Fibroblast of skin of abdomen (primary cell): ENCODE results near the gene LGALS16.
"Not testable (repeated sequence)": the region's sequence is repeated elsewhere in the genome, so short reads cannot be mapped to it uniquely, and the experiment has no call there.

Experiments
- DNase-seq: peaks from one replicate; pipeline ENCODE4 v3.0.0-alpha.2; 2013

The LGALS16 gene

DNA sequence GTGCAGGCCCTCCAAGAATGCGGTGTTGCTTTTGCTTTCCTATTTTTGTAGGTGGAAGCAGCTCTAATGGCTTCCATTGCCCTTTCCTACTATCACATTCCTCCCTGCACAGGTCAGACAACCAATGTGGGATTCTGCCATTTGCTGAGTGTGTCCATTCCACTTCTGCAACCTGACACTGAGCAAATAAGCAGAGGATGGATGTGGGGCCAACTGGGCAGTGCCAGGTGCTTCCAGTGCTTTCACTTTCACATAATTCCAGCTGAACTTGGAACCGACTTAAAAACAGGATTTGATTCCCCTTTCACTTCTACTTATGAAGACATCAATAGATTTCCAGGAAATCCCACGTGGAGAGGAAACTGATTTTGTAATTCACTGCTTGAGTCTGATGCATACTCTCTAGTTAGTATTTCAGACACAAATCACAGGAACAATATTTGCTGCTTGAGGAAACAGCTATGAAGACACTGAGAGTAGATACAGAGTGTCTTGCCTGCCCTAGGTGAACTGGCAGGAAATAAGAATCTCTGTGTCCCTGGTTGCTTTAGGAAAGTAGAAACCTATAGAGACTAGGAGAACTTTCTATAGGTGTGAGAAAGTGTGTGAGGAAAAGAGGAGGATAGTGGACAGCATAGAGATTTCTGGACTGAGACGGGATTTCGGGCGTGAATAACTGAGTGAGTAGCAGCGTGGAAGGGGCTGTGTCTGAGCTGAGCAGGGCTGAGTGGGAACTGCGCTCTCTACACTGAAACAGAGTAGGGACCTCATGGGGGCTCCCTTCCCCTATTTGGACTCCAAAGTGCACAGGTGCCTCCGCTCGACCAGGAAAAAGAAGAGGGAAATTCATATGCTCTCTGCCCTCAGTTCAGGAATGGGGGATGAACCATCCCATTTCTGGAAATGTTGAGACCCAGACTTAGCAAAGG lies 22.5 kb downstream of the LGALS16 start:
- DNase-seq = no peak

GRCh38 chr19:39679056-39679790 lies 23.5 kb downstream of the LGALS16 start:
- no peak for DNase-seq

- DNase-seq = no peak
Measured at GRCh38 chr19:39679791-39680168, 24.1 kb downstream of the LGALS16 start.

DNA sequence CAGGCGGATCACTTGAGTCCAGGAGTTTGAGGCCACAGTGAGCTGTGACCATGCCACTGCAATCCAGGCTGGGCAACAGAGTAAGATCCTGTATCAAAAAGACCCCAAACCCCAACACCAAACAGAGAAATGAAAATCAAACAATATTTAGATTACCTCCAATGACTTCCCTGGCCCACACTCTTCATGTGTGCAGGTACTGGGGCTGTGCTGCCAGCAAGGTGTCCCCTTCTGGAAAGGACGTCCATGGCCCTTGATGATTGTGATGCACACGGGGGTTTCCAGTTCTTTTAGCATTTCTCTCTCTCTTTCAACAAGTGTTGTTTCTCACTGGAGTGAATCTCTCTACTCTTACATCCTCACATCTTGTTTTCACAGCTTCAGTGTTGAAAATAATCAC lies 24.9 kb downstream of the LGALS16 start:
- no peak for DNase-seq

- no peak for DNase-seq
Measured at GRCh38 chr19:39681416-39681815, 25.7 kb downstream of the LGALS16 start.

DNA sequence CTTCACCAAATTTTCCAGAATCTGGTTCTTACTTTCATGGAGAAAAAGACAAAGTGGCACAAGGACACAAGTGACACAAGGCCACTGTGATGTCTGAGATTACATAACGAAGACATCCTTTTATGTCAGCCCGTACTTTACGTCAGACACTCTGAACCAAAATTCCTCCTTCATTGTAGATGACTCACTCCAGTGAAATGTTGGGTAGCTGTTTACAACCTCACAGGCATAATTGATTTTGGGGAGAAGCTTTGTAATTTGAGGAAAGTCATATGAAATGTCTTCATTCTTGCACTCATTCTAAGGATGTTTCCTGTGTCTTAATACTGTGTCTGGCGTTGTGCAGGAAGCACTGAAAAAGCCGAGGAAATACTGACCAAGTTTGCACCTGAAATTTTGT lies 28.6 kb downstream of the LGALS16 start:
- DNase-seq = no peak

- DNase-seq = no peak
Measured at GRCh38 chr19:39686739-39687138, 31.0 kb downstream of the LGALS16 start.

- not testable (repeated sequence) for DNase-seq
Measured at GRCh38 chr19:39688637-39689036, 32.9 kb downstream of the LGALS16 start.

GRCh38 chr19:39692166-39692565 lies 36.5 kb downstream of the LGALS16 start:
- no peak for DNase-seq

DNA sequence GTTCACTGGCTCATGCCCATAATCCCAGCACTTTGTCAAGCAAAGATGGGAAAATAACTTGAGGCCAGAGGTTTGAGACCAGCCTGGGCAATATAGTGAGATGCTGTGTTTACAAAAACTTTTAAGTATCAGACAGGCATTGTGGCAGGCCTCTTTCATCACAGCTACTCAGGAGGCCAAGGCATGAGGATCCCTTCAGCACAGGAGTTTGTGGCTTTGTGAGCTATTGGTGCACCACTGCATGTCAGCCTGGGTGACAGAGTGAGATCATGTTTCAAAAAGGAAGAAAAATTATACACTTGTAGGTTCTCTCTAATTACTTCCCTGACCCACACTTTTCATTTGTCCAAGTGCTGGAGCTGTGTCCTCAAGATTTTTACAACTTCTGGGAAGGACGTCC lies 37.1 kb downstream of the LGALS16 start:
- no peak for DNase-seq

GRCh38 chr19:39695759-39696158 lies 40.0 kb downstream of the LGALS16 start:
- no peak for DNase-seq

GRCh38 chr19:39696387-39696786 lies 40.7 kb downstream of the LGALS16 start:
- DNase-seq = no peak

DNA sequence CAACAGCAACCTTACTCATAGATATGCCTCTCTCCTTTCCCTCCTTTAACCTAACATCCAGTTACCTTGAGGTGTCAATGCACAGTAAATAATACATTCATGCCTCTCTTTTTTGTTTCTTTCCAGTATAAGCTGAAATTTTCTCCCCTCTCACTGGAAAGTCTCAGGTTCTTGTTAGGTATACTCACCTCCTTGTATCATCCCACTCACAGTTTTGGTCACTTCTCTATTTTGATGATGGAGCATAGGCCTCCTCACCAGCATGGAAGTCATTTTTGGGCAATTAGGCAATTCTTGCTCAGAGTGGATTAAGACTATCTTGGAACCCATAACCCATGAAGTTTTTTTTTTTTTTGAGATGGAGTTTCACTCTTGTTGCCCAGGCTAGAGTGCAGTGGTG lies 42.8 kb downstream of the LGALS16 start:
- DNase-seq = no peak

DNA sequence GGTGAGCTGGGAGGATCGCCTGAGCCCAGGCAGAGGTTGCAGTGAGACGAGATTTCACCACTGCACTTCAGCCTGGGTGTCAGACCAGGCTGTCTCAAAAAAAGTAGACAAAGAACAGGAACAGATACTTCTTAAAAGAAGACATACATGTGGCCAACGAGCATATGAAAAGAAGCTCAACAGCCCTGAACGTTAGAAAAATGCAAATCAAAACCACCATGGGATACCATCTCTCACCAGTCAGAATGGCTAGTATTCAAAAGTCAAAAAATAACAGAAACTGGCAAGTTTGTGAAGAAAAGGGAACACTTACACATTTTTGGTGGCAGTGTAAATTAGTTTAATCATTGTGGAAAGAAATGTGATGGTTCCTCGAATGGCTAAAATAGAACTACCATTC lies 45.6 kb downstream of the LGALS16 start:
- DNase-seq = no peak

DNA sequence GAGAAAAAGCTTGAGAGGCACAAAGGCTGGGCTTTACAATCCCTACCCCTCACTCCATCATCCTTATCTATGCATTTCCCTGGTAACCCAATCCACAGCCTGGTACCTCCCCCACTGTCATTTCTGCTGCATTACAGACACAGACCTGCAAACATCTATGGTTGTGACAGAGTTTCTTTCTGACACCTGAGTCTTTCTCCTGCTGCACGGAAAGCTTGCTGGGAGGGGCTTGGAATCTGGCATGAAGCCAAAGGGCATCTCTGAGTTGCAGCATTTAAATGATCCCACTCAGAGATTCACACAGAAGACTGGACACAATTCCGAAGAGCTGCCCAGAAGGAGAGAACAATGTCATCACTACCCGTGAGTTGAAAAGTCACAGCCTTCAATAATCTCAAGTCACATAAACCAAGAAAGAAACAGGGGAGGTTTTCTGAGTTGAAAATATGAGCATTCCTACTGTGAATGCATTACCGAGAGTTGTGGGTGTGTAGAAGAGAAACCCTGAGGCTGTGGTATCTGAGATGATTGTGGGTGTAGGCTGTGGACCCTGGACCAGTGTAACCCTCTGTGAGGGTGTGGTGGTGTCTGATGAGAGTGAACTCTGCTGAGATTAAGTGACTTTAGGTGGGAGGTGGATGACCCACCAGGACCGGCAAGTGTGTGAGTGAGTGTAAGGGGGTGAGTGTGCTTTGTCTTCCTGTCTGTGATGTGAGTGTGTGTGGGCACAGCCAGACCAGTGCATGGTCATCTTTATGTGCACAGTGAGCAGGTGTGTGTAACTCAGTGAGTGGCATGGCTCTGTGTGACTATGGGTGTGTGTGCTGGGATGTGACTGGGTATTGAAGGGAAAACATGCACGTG lies 48.7 kb downstream of the LGALS16 start, which contains the start of gene LGALS14:
LGALS14 (plus strand) TSS at position 301 of the 864 bp plus-strand sequence; CDS start at position 349, 48 bp downstream.
- DNase-seq = no peak

GRCh38 chr19:39705578-39706188 lies 50.0 kb downstream of the LGALS16 start:
- DNase-seq = no peak

- no peak for DNase-seq
Measured at GRCh38 chr19:39708594-39708993, 52.9 kb downstream of the LGALS16 start.

- no peak for DNase-seq
Measured at GRCh38 chr19:39709026-39709872, 53.5 kb downstream of the LGALS16 start.
